Measurements from ENCODE around the gene UBE3D. TPM values are rescaled to one million over a fixed set of nuclear protein-coding genes. Genes with fewer than 3 reads are reported as not detected.

The UBE3D gene
- total RNA-seq, 1 donor from 2014 or later = 12.0 TPM

DNA sequence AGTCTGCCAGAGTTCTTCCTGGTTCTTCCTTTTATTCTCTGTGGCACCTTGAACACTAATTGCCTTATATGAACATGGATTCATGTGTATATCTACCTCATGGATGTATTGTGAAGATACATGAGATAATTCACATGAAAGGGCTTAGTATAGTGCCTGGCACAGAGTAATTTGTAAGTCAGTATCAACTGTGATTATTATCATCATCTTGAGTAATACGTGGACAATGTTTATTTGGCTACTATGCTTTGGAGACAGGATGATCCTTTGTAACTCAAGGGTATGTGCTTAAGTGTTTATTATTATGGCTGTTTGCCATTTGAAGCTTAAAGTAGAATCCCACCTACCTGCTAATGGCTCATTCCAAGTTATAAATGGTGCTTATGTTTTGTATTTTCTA, 17.8 kb upstream of the UBE3D start:
- Mint-ChIP-seq H3K4me1 (no peaks in the 10 kb centered on the region), H3K9me3 (peaks cover 23% of the 10 kb centered on the region), H3K27ac (no peak overlapping the region), H3K36me3 (peaks cover 13% of the 10 kb centered on the region), H3K27me3 (ENCODE audit: low read depth) (no peaks in the 10 kb centered on the region), H3K4me3 (no peak overlapping the region)
- DNase-seq (ENCODE audit: low spot score in 2 of 2, unreplicated experiment in 2 of 2) = no peak
- TF ChIP-seq, protein P1, sequence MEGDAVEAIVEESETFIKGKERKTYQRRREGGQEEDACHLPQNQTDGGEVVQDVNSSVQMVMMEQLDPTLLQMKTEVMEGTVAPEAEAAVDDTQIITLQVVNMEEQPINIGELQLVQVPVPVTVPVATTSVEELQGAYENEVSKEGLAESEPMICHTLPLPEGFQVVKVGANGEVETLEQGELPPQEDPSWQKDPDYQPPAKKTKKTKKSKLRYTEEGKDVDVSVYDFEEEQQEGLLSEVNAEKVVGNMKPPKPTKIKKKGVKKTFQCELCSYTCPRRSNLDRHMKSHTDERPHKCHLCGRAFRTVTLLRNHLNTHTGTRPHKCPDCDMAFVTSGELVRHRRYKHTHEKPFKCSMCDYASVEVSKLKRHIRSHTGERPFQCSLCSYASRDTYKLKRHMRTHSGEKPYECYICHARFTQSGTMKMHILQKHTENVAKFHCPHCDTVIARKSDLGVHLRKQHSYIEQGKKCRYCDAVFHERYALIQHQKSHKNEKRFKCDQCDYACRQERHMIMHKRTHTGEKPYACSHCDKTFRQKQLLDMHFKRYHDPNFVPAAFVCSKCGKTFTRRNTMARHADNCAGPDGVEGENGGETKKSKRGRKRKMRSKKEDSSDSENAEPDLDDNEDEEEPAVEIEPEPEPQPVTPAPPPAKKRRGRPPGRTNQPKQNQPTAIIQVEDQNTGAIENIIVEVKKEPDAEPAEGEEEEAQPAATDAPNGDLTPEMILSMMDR (IDR thresholded peaks at IDR 0.05; ENCODE audit: unreplicated experiment) = no peak

DNA sequence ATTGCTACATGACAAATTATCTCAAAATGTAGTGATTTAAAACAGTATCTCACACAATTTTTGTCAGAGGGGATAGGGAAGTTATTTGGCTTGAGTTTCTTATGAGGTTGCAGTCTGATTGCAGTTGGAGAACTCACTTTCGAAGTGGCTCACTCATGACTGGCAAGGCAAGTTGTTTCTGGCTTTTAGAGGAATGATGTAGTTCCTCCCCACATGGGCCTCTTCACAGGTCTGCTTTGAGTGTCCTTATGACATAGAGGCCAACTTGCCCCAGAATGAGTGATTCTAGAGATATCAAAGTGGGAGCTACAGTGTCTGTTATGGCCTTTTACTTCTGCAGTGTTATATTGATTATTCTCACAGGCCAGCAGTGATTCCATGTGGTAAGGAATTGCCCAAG, 8.0 kb upstream of the UBE3D start:
- TF ChIP-seq, protein P1 (IDR thresholded peaks at IDR 0.05; ENCODE audit: unreplicated experiment) = no peak
- H3K4me1 Mint-ChIP-seq = peaks cover 14% of the 10 kb centered on the region
- peaks cover 11% of the 10 kb centered on the region for H3K36me3 Mint-ChIP-seq
- peaks cover 11% of the 10 kb centered on the region for H3K9me3 Mint-ChIP-seq
- H3K27me3 Mint-ChIP-seq (ENCODE audit: low read depth) = no peaks in the 10 kb centered on the region
- no peak overlapping the region for H3K4me3 Mint-ChIP-seq
- H3K27ac Mint-ChIP-seq = no peak overlapping the region
- DNase-seq (ENCODE audit: low spot score in 2 of 2, unreplicated experiment in 2 of 2) = no peak

DNA sequence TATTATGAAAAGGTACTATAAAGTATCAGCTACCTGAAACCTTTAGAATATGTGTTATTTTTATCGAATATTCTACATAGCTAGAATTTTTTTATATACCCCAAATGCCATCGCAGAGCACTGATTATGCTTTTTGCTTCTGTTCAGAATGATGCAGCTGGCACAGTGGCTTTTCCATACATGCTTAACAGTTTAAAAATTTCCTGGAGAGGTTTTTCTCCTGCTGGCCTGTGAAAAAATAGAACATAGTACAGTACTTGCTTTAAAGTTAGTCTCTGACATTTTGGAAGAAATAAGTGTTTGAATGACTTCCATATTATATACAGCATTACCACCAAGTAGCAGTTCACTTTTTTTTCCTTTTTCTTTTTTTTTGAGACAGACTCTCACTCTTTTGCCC, 7.1 kb upstream of the UBE3D start:
- TF ChIP-seq, protein P1 (IDR thresholded peaks at IDR 0.05; ENCODE audit: unreplicated experiment) = no peak
- Mint-ChIP-seq H3K27ac (no peak overlapping the region), H3K27me3 (ENCODE audit: low read depth) (no peaks in the 10 kb centered on the region), H3K36me3 (peaks cover 11% of the 10 kb centered on the region), H3K9me3 (peaks cover 11% of the 10 kb centered on the region), H3K4me1 (peaks cover 17% of the 10 kb centered on the region), H3K4me3 (no peak overlapping the region)
- no peak for DNase-seq (ENCODE audit: low spot score in 2 of 2, unreplicated experiment in 2 of 2)

DNA sequence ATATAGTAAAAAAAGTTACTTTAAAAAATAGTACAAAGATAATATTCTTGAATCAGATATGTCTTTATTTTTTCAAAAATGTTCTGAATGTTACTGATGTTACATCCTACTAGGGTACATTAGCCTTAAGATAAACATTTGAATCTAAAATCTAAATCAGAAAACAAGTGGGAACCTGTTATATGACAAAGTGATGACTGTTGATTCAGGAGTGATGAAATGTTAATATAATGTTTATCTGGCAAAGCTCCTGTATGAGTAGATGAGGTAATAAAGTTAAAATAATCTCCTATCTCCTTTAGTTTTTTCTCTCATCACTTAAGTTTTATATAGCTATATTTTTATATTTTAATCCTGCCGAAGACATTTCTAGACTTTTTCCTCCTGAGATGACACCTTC, 6.1 kb upstream of the UBE3D start:
- Mint-ChIP-seq H3K4me3 (no peak overlapping the region), H3K4me1 (peaks cover 17% of the 10 kb centered on the region), H3K27ac (no peak overlapping the region), H3K9me3 (peaks cover 11% of the 10 kb centered on the region), H3K36me3 (peaks cover 11% of the 10 kb centered on the region), H3K27me3 (ENCODE audit: low read depth) (no peaks in the 10 kb centered on the region)
- TF ChIP-seq, protein P1 (IDR thresholded peaks at IDR 0.05; ENCODE audit: unreplicated experiment) = no peak
- no peak for DNase-seq (ENCODE audit: low spot score in 2 of 2, unreplicated experiment in 2 of 2)

DNA sequence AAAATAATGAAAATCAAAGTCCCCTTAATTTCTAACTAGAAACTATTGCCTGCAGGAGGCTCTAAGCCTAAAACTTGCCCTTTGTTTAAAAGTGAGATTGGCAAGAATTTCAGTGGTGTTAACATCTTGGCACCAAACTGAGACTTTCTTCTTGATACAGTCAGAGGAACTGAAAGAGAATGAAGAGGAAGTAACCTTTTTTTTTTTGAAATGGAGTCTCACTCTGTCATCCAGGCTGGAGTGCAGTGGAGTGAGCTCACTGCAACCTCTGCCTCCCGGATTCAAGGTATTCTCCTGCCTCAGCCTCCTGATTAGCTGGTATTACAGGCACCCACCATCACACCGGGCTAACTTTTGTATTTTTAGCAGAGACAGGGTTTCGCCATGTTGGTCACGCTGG, 5.4 kb upstream of the UBE3D start:
- Mint-ChIP-seq H3K4me1 (peaks cover 17% of the 10 kb centered on the region), H3K27me3 (ENCODE audit: low read depth) (no peaks in the 10 kb centered on the region), H3K4me3 (no peak overlapping the region), H3K36me3 (peaks cover 11% of the 10 kb centered on the region), H3K9me3 (peaks cover 11% of the 10 kb centered on the region), H3K27ac (peak overlapping the region; percentile 30)
- TF ChIP-seq, protein P1 (IDR thresholded peaks at IDR 0.05; ENCODE audit: unreplicated experiment) = no peak
- DNase-seq (ENCODE audit: low spot score in 2 of 2, unreplicated experiment in 2 of 2) = no peak

DNA sequence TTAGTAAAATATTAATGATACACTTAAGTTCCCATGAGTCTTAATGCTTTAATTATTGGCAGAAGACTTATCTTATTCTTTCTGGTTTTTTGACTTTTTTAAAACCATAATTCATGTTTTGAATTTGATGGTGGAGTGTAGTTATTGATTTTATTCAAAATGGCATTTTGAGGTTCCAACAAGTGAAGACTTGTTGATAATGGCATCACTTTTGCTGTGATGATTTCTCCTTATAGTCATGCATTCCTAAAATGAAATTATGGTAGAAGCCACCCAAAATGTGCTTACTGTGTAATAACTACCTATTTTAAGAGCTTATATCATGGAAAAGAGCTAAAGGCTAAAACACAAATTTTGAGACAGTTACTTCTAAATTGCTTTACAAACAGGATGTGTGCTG, 4.0 kb upstream of the UBE3D start:
- H3K4me3 Mint-ChIP-seq = no peak overlapping the region
- H3K9me3 Mint-ChIP-seq = no peaks in the 10 kb centered on the region
- no peaks in the 10 kb centered on the region for H3K27me3 Mint-ChIP-seq (ENCODE audit: low read depth)
- no peaks in the 10 kb centered on the region for H3K36me3 Mint-ChIP-seq
- peaks cover 21% of the 10 kb centered on the region for H3K4me1 Mint-ChIP-seq
- H3K27ac Mint-ChIP-seq = no peak overlapping the region
- DNase-seq (ENCODE audit: low spot score in 2 of 2, unreplicated experiment in 2 of 2) = no peak
- TF ChIP-seq, protein P1 (IDR thresholded peaks at IDR 0.05; ENCODE audit: unreplicated experiment) = no peak

Measured in mesothelial cell of epicardium (in vitro differentiated cells).